Gastrocnemius medialis (tissue), 4 donors: ENCODE results near the gene C10orf53.

Source experiments
- POLR2A ChIP-seq, 2 donors: fragments of 450-650 bp; IDR thresholded peaks; one replicate each; pipeline ENCODE4 v1.6.1; 2017; ENCODE audit warnings: antibody characterized with exemption in 2 of 2, mild to moderate bottlenecking in 2 of 2, moderate library complexity in 2 of 2
- TF ChIP-seq, protein P1 (sequence below), 5 experiments: fragments of 450-650 bp in 3 of 5; fragments of 200-600 bp in 2 of 5; sonication (generic) in 2 of 5; IDR thresholded peaks in 4 of 5; conservative IDR thresholded peaks in 1 of 5; 1 replicate in 4 of 5; 2 replicates in 1 of 5; pipeline ENCODE4 v1.5.1; 2016 to 2019; ENCODE audit warnings: antibody characterized with exemption in 5 of 5, mild to moderate bottlenecking in 3 of 5, moderate library complexity in 3 of 5

DNA sequence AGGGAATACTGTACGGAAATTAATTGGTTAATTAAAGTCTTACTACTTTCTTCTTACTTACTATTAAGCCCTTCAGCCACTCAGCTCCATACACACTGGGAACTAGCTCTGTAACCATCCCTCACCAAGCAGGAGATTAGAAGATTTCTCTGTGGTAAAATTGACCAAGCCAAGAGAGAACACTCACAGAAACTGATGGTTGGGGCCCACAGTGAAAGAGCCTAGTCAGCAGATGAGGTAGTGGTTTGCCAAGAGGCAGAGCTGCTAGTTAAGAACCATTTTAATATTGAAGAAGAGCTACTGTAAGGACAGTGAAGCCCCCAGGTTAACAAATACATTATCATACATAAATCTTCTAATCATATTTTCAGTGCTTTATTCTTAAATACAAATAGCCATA is 21.8 kb upstream of the C10orf53 start:
- TF ChIP-seq, protein P1, sequence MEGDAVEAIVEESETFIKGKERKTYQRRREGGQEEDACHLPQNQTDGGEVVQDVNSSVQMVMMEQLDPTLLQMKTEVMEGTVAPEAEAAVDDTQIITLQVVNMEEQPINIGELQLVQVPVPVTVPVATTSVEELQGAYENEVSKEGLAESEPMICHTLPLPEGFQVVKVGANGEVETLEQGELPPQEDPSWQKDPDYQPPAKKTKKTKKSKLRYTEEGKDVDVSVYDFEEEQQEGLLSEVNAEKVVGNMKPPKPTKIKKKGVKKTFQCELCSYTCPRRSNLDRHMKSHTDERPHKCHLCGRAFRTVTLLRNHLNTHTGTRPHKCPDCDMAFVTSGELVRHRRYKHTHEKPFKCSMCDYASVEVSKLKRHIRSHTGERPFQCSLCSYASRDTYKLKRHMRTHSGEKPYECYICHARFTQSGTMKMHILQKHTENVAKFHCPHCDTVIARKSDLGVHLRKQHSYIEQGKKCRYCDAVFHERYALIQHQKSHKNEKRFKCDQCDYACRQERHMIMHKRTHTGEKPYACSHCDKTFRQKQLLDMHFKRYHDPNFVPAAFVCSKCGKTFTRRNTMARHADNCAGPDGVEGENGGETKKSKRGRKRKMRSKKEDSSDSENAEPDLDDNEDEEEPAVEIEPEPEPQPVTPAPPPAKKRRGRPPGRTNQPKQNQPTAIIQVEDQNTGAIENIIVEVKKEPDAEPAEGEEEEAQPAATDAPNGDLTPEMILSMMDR (IDR thresholded peaks at IDR 0.05 in 4 of 5, conservative IDR thresholded peaks at IDR 0.05 in 1 of 5), result no peak
- no peak for TF ChIP-seq POLR2A (IDR thresholded peaks at IDR 0.05)
